ENCODE results near the gene CTSK. TPM values are rescaled to one million over a fixed set of nuclear protein-coding genes. Genes with fewer than 3 reads are reported as not detected.

CTSK gene
- total RNA-seq, 1 experiment from 2014 or later = 3.5 TPM

- Histone ChIP-seq H3K9me2 (ENCODE audit: insufficient read depth) (no peaks in the 10 kb centered on the region), H3K36me3 (ENCODE audit: control insufficient read depth in 1 of 2, insufficient read depth in 2 of 2, low read length in 2 of 2) (peaks cover 15 to 16% of the 10 kb centered on the region in 2 experiments; a peak in 3 of 4 replicates), H3K27me3 (ENCODE audit: insufficient read depth, low read length) (no peaks in the 10 kb centered on the region), H3K27ac (ENCODE audit: low read depth, low read length) (no peak overlapping the region), H4K20me1 (ENCODE audit: insufficient read depth) (no peaks in the 10 kb centered on the region), H3K9ac (ENCODE audit: low read length) (no peak overlapping the region), H3K79me2 (ENCODE audit: insufficient read depth, low read length) (no peaks in the 10 kb centered on the region), H3K4me2 (ENCODE audit: low read length) (no peak overlapping the region), H3K4me3 (replicated peaks in 1 of 2; ENCODE audit: low read depth in 1 of 2, low read length in 2 of 2) (no peak overlapping the region), H3K4me1 (ENCODE audit: control insufficient read depth in 1 of 2, insufficient read depth in 2 of 2, low read length in 2 of 2) (no peaks in the 10 kb centered on the region), H3K9me3 (ENCODE audit: control insufficient read depth in 1 of 2, insufficient read depth in 1 of 2, low read depth in 1 of 2, low read length in 2 of 2) (no peaks in the 10 kb centered on the region), H2AFZ (ENCODE audit: low read depth, low read length, poor library complexity, severe bottlenecking) (no peak overlapping the region)
- intact Hi-C loops (cut with micrococcal nuclease) = loop anchor here (10.0 kb wide), 1 partner anchor 346 kb away; no protein-coding TSS in a partner anchor
- ATAC-seq (no peak), DNase-seq (ENCODE audit: low read depth, low spot score) (no peak)
- ChIA-PET CTCF (no interaction called here), RAD21 (ENCODE audit: low non-redundant PET in 1 of 2, low total read pairs in 2 of 2, uncharacterized antibody in 2 of 2, unreplicated experiment in 2 of 2) (no interaction called here), POLR2A (no interaction called here)
- TF ChIP-seq SRF (IDR thresholded peaks at IDR 0.05; ENCODE audit: low read depth) (no peak), SP1 (IDR thresholded peaks at IDR 0.05; ENCODE audit: low read depth) (no peak), CEBPB (IDR thresholded peaks at IDR 0.05; ENCODE audit: low read depth) (no peak), ZBTB33 (IDR thresholded peaks at IDR 0.05; ENCODE audit: extremely low read depth, insufficient replicate concordance, low read length) (no peak), JUND (IDR thresholded peaks at IDR 0.05) (no peak), RAD21 (IDR thresholded peaks at IDR 0.05; ENCODE audit: low read depth) (no peak), POLR2AphosphoS5 (IDR thresholded peaks at IDR 0.05; ENCODE audit: low read depth, low read length) (no peak), CBX3 (IDR thresholded peaks at IDR 0.05; ENCODE audit: low read depth) (no peak), EGR1 (IDR thresholded peaks at IDR 0.05; ENCODE audit: low read depth) (no peak), ZNF274 (IDR thresholded peaks at IDR 0.05; ENCODE audit: low read depth, low read length) (no peak), MAX (IDR thresholded peaks at IDR 0.05) (no peak), TCF7L2 (IDR thresholded peaks at IDR 0.05; ENCODE audit: borderline replicate concordance, extremely low read depth, insufficient read depth, insufficient read length) (no peak), ELF1 (IDR thresholded peaks at IDR 0.05; ENCODE audit: borderline replicate concordance, low read depth) (no peak), SIN3A (IDR thresholded peaks at IDR 0.05; ENCODE audit: low read depth) (no peak), FOSL1 (IDR thresholded peaks at IDR 0.05; ENCODE audit: low read depth) (no peak)
- TF ChIP-seq, protein P1, sequence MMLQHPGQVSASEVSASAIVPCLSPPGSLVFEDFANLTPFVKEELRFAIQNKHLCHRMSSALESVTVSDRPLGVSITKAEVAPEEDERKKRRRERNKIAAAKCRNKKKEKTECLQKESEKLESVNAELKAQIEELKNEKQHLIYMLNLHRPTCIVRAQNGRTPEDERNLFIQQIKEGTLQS (IDR thresholded peaks at IDR 0.05) = no peak
- BruUV-seq (replicated peaks) = TSS peak; percentile 32
These were observed 3.0 kb upstream of the CTSK start for GRCh38 chr1:150810958-150811659.
